Liver (tissue), 9 donors: ENCODE data around the gene RABL6. TPM values are rescaled to one million over a fixed set of nuclear protein-coding genes. Genes with fewer than 3 reads are reported as not detected.

Source experiments
- DNase-seq: peaks from one replicate; pipeline ENCODE4 v3.0.0-alpha.2; 2017; ENCODE audit warnings: low spot score
- H3K27ac ChIP-seq, 2 donors: one replicate each; pipeline ENCODE4 v1.7.0; 2013; ENCODE audit warnings: inconsistent platforms in 2 of 2, low read length in 2 of 2, control low read depth in 1 of 2, low read depth in 1 of 2, mild to moderate bottlenecking in 1 of 2
- H3K27me3 ChIP-seq, 4 donors: one replicate each; pipeline versions ENCODE4 v1.6.1 to v1.7.0; 2013; ENCODE audit warnings: low read length in 3 of 4, inconsistent platforms in 1 of 4, mild to moderate bottlenecking in 1 of 4, moderate library complexity in 1 of 4; ENCODE audit not compliant: control insufficient read depth in 4 of 4, insufficient read depth in 4 of 4
- H3K36me3 ChIP-seq, 4 donors: one replicate each; pipeline versions ENCODE4 v1.6.1 to v1.7.0; 2013; ENCODE audit warnings: low read length in 3 of 4, mild to moderate bottlenecking in 3 of 4, low read depth in 1 of 4, moderate library complexity in 1 of 4; ENCODE audit not compliant: control insufficient read depth in 4 of 4, insufficient read depth in 3 of 4
- H3K4me1 ChIP-seq, 4 donors: one replicate each; pipeline versions ENCODE4 v1.6.1 to v1.7.0; 2013; ENCODE audit warnings: low read length in 3 of 4, mild to moderate bottlenecking in 3 of 4, moderate library complexity in 1 of 4; ENCODE audit not compliant: control insufficient read depth in 4 of 4, insufficient read depth in 4 of 4
- H3K4me3 ChIP-seq, 3 donors: one replicate each; pipeline versions ENCODE4 v1.6.1 to v1.7.0; 2013; ENCODE audit warnings: low read length in 3 of 3, control low read depth in 1 of 3, low read depth in 1 of 3, mild to moderate bottlenecking in 1 of 3
- H3K9ac ChIP-seq, 2 donors: one replicate each; pipeline ENCODE4 v1.7.0; 2013; ENCODE audit warnings: low read length in 2 of 2, mild to moderate bottlenecking in 2 of 2, moderate library complexity in 2 of 2, control low read depth in 1 of 2, low read depth in 1 of 2
- H3K9me3 ChIP-seq, 4 donors: one replicate each; pipeline versions ENCODE4 v1.6.1 to v1.7.0; 2013; ENCODE audit warnings: low read length in 3 of 4; ENCODE audit not compliant: control insufficient read depth in 4 of 4
- FOXA1 ChIP-seq: IDR thresholded peaks from 2 replicates; pipeline ENCODE4 v1.6.1; 2016; ENCODE audit warnings: antibody characterized with exemption
- FOXA2 ChIP-seq: IDR thresholded peaks from 2 replicates; pipeline ENCODE4 v1.6.1; 2016; ENCODE audit warnings: antibody characterized with exemption
- HNF4A ChIP-seq, 2 donors: conservative IDR thresholded peaks; 2 replicates each; pipeline ENCODE4 v1.6.1; 2016; ENCODE audit warnings: antibody characterized with exemption in 2 of 2, mild to moderate bottlenecking in 2 of 2
- HNF4G ChIP-seq: IDR thresholded peaks from 2 replicates; pipeline ENCODE4 v1.6.1; 2016; ENCODE audit warnings: antibody characterized with exemption
- JUND ChIP-seq, 2 donors: IDR thresholded peaks; 2 replicates each; pipeline ENCODE4 v1.6.1; 2016; ENCODE audit warnings: antibody characterized with exemption in 2 of 2
- NR2F2 ChIP-seq: IDR thresholded peaks from 2 replicates; pipeline ENCODE4 v1.6.1; 2016; ENCODE audit warnings: antibody characterized with exemption
- RAD21 ChIP-seq, 2 donors: IDR thresholded peaks; 2 replicates each; pipeline ENCODE4 v1.6.1; 2016; ENCODE audit warnings: antibody characterized with exemption in 2 of 2, mild to moderate bottlenecking in 2 of 2
- TAF1 ChIP-seq: conservative IDR thresholded peaks from 2 replicates; pipeline ENCODE4 v1.6.1; 2016; ENCODE audit warnings: antibody characterized with exemption, mild to moderate bottlenecking
- YY1 ChIP-seq: IDR thresholded peaks from 2 replicates; pipeline ENCODE4 v1.6.1; 2016; ENCODE audit warnings: antibody characterized with exemption, mild to moderate bottlenecking
- WGBS: extraction: QIAGEN DNeasy Blood & Tissue Kit; methylation state at CpG from one replicate; pipeline ENCODE4 v1.1.7; 2013; 5-methylcytosine and 5-hydroxymethylcytosine counted together
- polyA plus RNA-seq, 2 donors: library from polyadenylated mRNA; stranded (reverse) in 1 of 2; unstranded in 1 of 2; fragments of 200-250 nt in 1 of 2; fragments of >200 nt in 1 of 2; fragmentation: Nextera tagmentation in 1 of 2; extraction: Ambion mirVana in 1 of 2; gene quantifications; one replicate each; pipeline versions ENCODE4 v1.2.1 to v1.2.3, GENCODE V29; 2013 to 2015
- total RNA-seq, 2 donors: library from RNA; depleted of rRNA; stranded (reverse); fragments of >200 nt; gene quantifications; one replicate each; pipeline ENCODE4 v1.2.3, GENCODE V29; 2014
- TF ChIP-seq, protein P1 (sequence below): IDR thresholded peaks from 2 replicates; pipeline ENCODE4 v1.6.1; 2016; ENCODE audit warnings: antibody characterized with exemption
- TF ChIP-seq, protein P2 (sequence below): IDR thresholded peaks from 2 replicates; pipeline ENCODE4 v1.6.1; 2016; ENCODE audit warnings: antibody characterized with exemption
- TF ChIP-seq, protein P3 (sequence below): IDR thresholded peaks from 2 replicates; pipeline ENCODE4 v1.6.1; 2016; ENCODE audit warnings: antibody characterized with exemption, mild to moderate bottlenecking
- TF ChIP-seq, protein P4 (sequence below): fragments of 150-350 bp; IDR thresholded peaks from 2 replicates; pipeline ENCODE4 v1.5.1; 2017; ENCODE audit warnings: improper control_type of control experiment, low read depth, low read length; ENCODE audit not compliant: missing input control
- TF ChIP-seq, protein P5 (sequence below): IDR thresholded peaks from 2 replicates; pipeline ENCODE4 v1.6.1; 2016; ENCODE audit warnings: antibody characterized with exemption
- donor health status: healthy.
- donor health status: healthy.
- donor health status: healthy.
- donor health status: healthy.
- donor health status: healthy.

The RABL6 gene
- total and polyA plus RNA-seq, 4 donors, result 3.6 to 32.6 (median 10.7) TPM

DNA sequence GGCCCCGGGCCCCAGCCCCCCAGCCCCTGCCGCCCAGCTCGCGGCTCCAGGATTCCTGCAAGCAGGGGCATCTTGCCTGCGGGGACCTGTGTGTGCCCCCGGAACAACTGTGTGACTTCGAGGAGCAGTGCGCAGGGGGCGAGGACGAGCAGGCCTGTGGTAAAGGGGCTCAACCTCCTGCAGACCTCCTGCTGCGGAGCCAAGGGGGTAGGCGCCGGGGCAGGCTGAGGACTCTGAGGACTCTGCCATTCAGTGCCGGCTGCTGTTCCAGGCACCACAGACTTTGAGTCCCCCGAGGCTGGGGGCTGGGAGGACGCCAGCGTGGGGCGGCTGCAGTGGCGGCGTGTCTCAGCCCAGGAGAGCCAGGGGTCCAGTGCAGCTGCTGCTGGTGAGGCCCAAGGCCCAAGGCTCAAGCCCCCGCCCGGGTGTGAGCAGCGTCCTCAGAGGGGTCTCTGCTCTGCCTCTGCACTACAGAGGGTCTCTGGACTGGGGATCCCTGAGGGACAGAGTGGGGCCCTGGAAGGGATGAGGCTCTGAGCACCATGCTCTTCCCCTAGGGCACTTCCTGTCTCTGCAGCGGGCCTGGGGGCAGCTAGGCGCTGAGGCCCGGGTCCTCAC is 47.8 kb downstream of the RABL6 start (continued):
- no peak for TF ChIP-seq HNF4G
- TF ChIP-seq, protein P1, sequence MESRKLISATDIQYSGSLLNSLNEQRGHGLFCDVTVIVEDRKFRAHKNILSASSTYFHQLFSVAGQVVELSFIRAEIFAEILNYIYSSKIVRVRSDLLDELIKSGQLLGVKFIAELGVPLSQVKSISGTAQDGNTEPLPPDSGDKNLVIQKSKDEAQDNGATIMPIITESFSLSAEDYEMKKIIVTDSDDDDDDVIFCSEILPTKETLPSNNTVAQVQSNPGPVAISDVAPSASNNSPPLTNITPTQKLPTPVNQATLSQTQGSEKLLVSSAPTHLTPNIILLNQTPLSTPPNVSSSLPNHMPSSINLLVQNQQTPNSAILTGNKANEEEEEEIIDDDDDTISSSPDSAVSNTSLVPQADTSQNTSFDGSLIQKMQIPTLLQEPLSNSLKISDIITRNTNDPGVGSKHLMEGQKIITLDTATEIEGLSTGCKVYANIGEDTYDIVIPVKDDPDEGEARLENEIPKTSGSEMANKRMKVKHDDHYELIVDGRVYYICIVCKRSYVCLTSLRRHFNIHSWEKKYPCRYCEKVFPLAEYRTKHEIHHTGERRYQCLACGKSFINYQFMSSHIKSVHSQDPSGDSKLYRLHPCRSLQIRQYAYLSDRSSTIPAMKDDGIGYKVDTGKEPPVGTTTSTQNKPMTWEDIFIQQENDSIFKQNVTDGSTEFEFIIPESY, result no peak
- TF ChIP-seq, protein P2, sequence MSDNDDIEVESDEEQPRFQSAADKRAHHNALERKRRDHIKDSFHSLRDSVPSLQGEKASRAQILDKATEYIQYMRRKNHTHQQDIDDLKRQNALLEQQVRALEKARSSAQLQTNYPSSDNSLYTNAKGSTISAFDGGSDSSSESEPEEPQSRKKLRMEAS, result no peak

DNA sequence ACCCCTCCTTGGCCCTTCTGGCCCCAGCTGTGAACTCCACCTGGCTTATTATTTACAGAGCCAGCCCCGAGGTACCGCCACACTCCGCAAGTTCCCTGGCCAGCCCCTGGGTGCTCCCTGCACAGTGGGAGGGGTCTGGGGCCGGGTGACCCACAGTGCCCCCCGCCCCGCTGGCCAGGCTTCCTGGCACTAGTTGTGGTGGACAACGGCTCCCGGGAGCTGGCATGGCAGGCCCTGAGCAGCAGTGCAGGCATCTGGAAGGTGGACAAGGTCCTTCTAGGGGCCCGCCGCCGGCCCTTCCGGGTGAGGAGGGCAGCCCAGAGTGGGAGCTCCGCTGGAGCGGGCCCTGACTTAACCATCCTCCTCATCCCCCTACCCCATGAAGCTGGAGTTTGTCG is 48.3 kb downstream of the RABL6 start:
- H3K27me3 ChIP-seq, result no peaks in the 10 kb centered on the region
- H3K36me3 ChIP-seq, result peaks cover 0 to 3% (median under 1%) of the 10 kb centered on the region in 4 donors
- WGBS, result 58% methylated on average over 15 of the region's 15 CpGs
- H3K4me1 ChIP-seq, result peaks cover 27 to 71% (median 46%) of the 10 kb centered on the region in 4 donors
- no peak overlapping the region for H3K4me3 ChIP-seq
- no peak overlapping the region for H3K9ac ChIP-seq
- TF ChIP-seq RAD21 (IDR thresholded peaks at IDR 0.05), result no peak
- no peak for TF ChIP-seq NR2F2
- TF ChIP-seq, protein P3, sequence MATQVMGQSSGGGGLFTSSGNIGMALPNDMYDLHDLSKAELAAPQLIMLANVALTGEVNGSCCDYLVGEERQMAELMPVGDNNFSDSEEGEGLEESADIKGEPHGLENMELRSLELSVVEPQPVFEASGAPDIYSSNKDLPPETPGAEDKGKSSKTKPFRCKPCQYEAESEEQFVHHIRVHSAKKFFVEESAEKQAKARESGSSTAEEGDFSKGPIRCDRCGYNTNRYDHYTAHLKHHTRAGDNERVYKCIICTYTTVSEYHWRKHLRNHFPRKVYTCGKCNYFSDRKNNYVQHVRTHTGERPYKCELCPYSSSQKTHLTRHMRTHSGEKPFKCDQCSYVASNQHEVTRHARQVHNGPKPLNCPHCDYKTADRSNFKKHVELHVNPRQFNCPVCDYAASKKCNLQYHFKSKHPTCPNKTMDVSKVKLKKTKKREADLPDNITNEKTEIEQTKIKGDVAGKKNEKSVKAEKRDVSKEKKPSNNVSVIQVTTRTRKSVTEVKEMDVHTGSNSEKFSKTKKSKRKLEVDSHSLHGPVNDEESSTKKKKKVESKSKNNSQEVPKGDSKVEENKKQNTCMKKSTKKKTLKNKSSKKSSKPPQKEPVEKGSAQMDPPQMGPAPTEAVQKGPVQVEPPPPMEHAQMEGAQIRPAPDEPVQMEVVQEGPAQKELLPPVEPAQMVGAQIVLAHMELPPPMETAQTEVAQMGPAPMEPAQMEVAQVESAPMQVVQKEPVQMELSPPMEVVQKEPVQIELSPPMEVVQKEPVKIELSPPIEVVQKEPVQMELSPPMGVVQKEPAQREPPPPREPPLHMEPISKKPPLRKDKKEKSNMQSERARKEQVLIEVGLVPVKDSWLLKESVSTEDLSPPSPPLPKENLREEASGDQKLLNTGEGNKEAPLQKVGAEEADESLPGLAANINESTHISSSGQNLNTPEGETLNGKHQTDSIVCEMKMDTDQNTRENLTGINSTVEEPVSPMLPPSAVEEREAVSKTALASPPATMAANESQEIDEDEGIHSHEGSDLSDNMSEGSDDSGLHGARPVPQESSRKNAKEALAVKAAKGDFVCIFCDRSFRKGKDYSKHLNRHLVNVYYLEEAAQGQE, result no peak
- TF ChIP-seq TAF1, result no peak
- no peak for TF ChIP-seq YY1
- TF ChIP-seq FOXA2, result no peak
- TF ChIP-seq, protein P4, sequence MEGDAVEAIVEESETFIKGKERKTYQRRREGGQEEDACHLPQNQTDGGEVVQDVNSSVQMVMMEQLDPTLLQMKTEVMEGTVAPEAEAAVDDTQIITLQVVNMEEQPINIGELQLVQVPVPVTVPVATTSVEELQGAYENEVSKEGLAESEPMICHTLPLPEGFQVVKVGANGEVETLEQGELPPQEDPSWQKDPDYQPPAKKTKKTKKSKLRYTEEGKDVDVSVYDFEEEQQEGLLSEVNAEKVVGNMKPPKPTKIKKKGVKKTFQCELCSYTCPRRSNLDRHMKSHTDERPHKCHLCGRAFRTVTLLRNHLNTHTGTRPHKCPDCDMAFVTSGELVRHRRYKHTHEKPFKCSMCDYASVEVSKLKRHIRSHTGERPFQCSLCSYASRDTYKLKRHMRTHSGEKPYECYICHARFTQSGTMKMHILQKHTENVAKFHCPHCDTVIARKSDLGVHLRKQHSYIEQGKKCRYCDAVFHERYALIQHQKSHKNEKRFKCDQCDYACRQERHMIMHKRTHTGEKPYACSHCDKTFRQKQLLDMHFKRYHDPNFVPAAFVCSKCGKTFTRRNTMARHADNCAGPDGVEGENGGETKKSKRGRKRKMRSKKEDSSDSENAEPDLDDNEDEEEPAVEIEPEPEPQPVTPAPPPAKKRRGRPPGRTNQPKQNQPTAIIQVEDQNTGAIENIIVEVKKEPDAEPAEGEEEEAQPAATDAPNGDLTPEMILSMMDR, result no peak
- TF ChIP-seq JUND (IDR thresholded peaks at IDR 0.05), result no peak
- no peak overlapping the region for H3K27ac ChIP-seq
- no peaks in the 10 kb centered on the region for H3K9me3 ChIP-seq
- no peak for DNase-seq

DNA sequence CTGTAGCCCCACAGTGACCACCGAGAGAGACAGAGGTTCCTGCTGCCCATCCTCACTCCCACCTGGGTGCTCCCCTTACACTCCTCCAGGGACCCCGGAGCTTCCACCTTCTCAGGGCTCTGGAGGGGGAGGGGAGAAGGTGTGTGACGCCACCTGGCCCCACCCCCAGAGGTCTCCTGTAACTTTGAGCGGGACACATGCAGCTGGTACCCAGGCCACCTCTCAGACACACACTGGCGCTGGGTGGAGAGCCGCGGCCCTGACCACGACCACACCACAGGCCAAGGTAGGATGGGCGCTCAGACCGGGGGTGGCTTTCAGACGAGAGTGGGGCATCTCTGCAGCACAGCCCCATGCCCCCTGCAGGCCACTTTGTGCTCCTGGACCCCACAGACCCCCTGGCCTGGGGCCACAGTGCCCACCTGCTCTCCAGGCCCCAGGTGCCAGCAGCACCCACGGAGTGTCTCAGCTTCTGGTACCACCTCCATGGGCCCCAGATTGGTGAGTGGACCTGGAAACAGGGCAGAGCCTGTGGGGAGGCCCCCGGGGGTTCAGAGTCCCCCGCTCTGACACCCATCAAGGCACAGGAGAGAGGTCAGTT is 48.9 kb downstream of the RABL6 start:
- TF ChIP-seq YY1 (no peak), HNF4A (conservative IDR thresholded peaks at IDR 0.05) (no peak), TAF1 (no peak), FOXA1 (no peak)
- TF ChIP-seq, protein P3, result no peak
- TF ChIP-seq, protein P5, sequence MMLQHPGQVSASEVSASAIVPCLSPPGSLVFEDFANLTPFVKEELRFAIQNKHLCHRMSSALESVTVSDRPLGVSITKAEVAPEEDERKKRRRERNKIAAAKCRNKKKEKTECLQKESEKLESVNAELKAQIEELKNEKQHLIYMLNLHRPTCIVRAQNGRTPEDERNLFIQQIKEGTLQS, result no peak
- Histone ChIP-seq H3K9me3 (no peaks in the 10 kb centered on the region), H3K27ac (no peak overlapping the region), H3K36me3 (peaks cover 2 to 7% (median 4%) of the 10 kb centered on the region in 4 donors), H3K4me1 (peaks cover 22 to 69% (median 44%) of the 10 kb centered on the region in 4 donors), H3K4me3 (no peak overlapping the region), H3K9ac (no peak overlapping the region), H3K27me3 (no peaks in the 10 kb centered on the region)
- DNase-seq, result no peak
- 85% methylated on average over 14 of the region's 14 CpGs for WGBS
